Keratinocyte (primary cell): ENCODE data around the gene SMIM38. TPM values are rescaled to one million over a fixed set of nuclear protein-coding genes. Genes with fewer than 3 reads are reported as not detected.

Experiments
- DNase-seq: peaks from one replicate; pipeline ENCODE4 v3.0.0-alpha.2; 2011; ENCODE audit warnings: low read depth, missing footprints, low spot score
- FAIRE-seq: peaks from 2 replicates; lab custom pipeline; 2011; peaks lifted over from hg19 to GRCh38; lab: Jason Lieb, UNC
- H2AFZ ChIP-seq: 2 replicates; pipeline ENCODE4 v1.6.0; 2012; ENCODE audit warnings: low read length, control low read depth, inconsistent platforms; ENCODE audit not compliant: control insufficient read depth
- H3K27ac ChIP-seq: 2 replicates; pipeline ENCODE4 v1.5.1; 2011; ENCODE audit warnings: low read length; ENCODE audit not compliant: control insufficient read depth, insufficient read depth
- H3K27me3 ChIP-seq: 3 replicates; pipeline ENCODE4 v1.6.0; 2011; ENCODE audit warnings: low read length; ENCODE audit not compliant: control insufficient read depth, insufficient read depth; ENCODE audit errors: extremely low read depth
- H3K36me3 ChIP-seq, 2 experiments: 2 replicates in 1 of 2; 3 replicates in 1 of 2; pipeline ENCODE4 v1.5.1; 2011; ENCODE audit warnings: low read length in 2 of 2, mild to moderate bottlenecking in 1 of 2; ENCODE audit not compliant: control insufficient read depth in 2 of 2, insufficient read depth in 2 of 2; ENCODE audit errors: extremely low read depth in 1 of 2
- H3K4me1 ChIP-seq: 3 replicates; pipeline ENCODE4 v1.5.1; 2011; ENCODE audit warnings: low read length; ENCODE audit not compliant: control insufficient read depth, insufficient read depth; ENCODE audit errors: extremely low read depth
- H3K4me2 ChIP-seq: 3 replicates; pipeline ENCODE4 v1.6.0; 2011; ENCODE audit warnings: low read depth, low read length; ENCODE audit not compliant: control insufficient read depth, insufficient read depth; ENCODE audit errors: extremely low read depth
- H3K4me3 ChIP-seq, 3 experiments: fragments of 200-600 bp in 1 of 3; sonication (generic) in 1 of 3; 2 replicates in 2 of 3; 3 replicates in 1 of 3; pipeline ENCODE4 v1.5.1; 2011 to 2016; ENCODE audit warnings: low read length in 3 of 3, mild to moderate bottlenecking in 3 of 3, control low read depth in 2 of 3, inconsistent platforms in 1 of 3, low read depth in 1 of 3, mixed read lengths in 1 of 3, mixed run types in 1 of 3, moderate library complexity in 1 of 3; ENCODE audit not compliant: control insufficient read depth in 2 of 3, insufficient read depth in 2 of 3; ENCODE audit errors: extremely low read depth in 1 of 3
- H3K79me2 ChIP-seq: 2 replicates; pipeline ENCODE4 v1.6.0; 2012; ENCODE audit warnings: low read length; ENCODE audit not compliant: control insufficient read depth, insufficient read depth
- H3K9ac ChIP-seq: 3 replicates; pipeline ENCODE4 v1.6.0; 2011; ENCODE audit warnings: low read length; ENCODE audit not compliant: control insufficient read depth, insufficient read depth; ENCODE audit errors: extremely low read depth
- H3K9me1 ChIP-seq: 3 replicates; pipeline ENCODE4 v1.6.0; 2011; ENCODE audit warnings: low read length; ENCODE audit not compliant: control insufficient read depth, insufficient read depth; ENCODE audit errors: extremely low read depth
- H3K9me3 ChIP-seq: 2 replicates; pipeline ENCODE4 v1.5.1; 2012; ENCODE audit warnings: low read depth, low read length; ENCODE audit not compliant: control insufficient read depth
- H4K20me1 ChIP-seq: 3 replicates; pipeline ENCODE4 v1.6.0; 2011; ENCODE audit warnings: low read length; ENCODE audit not compliant: control insufficient read depth, insufficient read depth; ENCODE audit errors: extremely low read depth
- EZH2 ChIP-seq: IDR thresholded peaks from one replicate; pipeline ENCODE4 v1.6.1; 2012; ENCODE audit warnings: inconsistent platforms, mild to moderate bottlenecking, low read length, moderate library complexity
- dilution Hi-C: fragments of 300-500 bp; cut with MboI; formaldehyde crosslinking; loops from one replicate; pipeline ENCODE4 v1.7.0; 2020; ENCODE audit warnings: low sequenced_read_pairs; ENCODE audit not compliant: extremely low pct_ligation_motif_present
- polyA plus RNA-seq, 5 experiments: library from polyadenylated mRNA; depleted of rRNA in 3 of 5; stranded (reverse) in 3 of 5; stranded (forward) in 1 of 5; unstranded in 1 of 5; fragments of >200 nt; gene quantifications; 1 replicate in 1 of 5; 2 replicates in 3 of 5; 3 replicates in 1 of 5; pipeline versions ENCODE4 v1.2.1 to v1.2.3, GENCODE V29; 2011 to 2012; ENCODE audit warnings: missing spikeins in 2 of 5, low read depth in 1 of 5, low replicate concordance in 1 of 5
- TF ChIP-seq, protein P1 (sequence below), 3 experiments: IDR thresholded peaks in 1 of 3; conservative IDR thresholded peaks in 1 of 3; optimal IDR thresholded peaks in 1 of 3; 2 replicates in 2 of 3; 3 replicates in 1 of 3; pipeline versions ENCODE3 to v1.5.1; 2011; ENCODE audit warnings: low read length in 3 of 3, mild to moderate bottlenecking in 3 of 3, moderate library complexity in 2 of 3, control low read depth in 1 of 3, inconsistent platforms in 1 of 3; ENCODE audit not compliant: insufficient read depth in 2 of 3; ENCODE audit errors: extremely low read depth in 1 of 3

Gene SMIM38
- polyA plus RNA-seq, 1 donor (not counting 4 experiments of a cell fraction or from before 2014, with no cell fraction given) = not detected

DNA sequence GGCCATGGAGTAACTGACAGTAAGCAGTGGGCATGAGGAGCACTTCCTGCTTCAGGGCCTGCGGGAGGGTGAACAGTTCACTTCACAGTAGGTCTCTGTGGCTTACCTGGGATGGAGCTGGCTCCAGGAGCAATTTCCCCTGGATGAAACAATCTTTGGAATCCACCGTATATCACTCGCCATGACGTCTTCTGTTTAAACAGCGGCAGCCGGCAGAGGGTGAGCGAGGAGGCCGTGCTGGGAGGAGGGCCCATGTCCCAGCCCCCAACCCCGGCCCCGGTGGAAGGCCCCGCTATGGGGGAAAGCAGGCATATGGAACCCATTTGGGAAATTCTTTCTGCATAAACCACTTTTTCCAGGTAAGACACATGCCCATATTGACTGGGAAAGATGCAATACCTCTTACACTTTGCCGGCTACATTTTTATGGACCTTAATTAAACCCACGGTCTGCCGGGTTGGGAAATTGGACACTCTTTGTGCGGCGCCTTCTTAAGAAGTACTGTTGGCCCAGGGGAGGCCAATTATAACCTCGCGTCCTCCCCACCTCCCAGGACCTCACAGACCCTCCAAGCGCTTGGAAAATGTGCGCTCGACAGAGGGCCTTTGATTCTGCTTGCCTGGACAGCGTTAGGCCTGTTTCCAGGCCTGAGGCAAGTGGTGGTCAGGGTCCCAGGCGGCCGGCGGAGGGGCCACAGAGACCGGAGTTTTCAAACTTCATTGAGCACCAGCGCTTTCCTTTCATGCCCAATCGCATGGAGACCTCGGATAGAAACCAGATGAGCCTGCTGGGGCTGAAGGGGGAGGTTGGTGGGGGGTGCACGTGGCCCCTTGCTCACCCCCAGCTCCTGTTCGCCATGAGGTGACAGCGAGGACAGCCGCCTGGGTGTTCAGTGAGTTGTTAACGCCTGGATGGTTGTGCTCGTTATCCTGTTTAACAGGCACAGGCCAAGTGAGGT, 40.4 kb downstream of the SMIM38 start:
- no peaks in the 10 kb centered on the region for H3K9me3 ChIP-seq
- TF ChIP-seq, protein P1, sequence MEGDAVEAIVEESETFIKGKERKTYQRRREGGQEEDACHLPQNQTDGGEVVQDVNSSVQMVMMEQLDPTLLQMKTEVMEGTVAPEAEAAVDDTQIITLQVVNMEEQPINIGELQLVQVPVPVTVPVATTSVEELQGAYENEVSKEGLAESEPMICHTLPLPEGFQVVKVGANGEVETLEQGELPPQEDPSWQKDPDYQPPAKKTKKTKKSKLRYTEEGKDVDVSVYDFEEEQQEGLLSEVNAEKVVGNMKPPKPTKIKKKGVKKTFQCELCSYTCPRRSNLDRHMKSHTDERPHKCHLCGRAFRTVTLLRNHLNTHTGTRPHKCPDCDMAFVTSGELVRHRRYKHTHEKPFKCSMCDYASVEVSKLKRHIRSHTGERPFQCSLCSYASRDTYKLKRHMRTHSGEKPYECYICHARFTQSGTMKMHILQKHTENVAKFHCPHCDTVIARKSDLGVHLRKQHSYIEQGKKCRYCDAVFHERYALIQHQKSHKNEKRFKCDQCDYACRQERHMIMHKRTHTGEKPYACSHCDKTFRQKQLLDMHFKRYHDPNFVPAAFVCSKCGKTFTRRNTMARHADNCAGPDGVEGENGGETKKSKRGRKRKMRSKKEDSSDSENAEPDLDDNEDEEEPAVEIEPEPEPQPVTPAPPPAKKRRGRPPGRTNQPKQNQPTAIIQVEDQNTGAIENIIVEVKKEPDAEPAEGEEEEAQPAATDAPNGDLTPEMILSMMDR (optimal IDR thresholded peaks at IDR 0.05 in 1 of 3, IDR thresholded peaks at IDR 0.05 in 1 of 3, conservative IDR thresholded peaks at IDR 0.05 in 1 of 3; ENCODE audit: extremely low read depth in 1 of 3, insufficient read depth in 2 of 3, low read length in 3 of 3) = no peak
- no peak for TF ChIP-seq EZH2
- H4K20me1 ChIP-seq = no peaks in the 10 kb centered on the region
- H3K4me1 ChIP-seq = no peaks in the 10 kb centered on the region
- no peak for DNase-seq
- no peak overlapping the region for H3K4me3 ChIP-seq
- H3K27me3 ChIP-seq = no peaks in the 10 kb centered on the region
- dilution Hi-C loops = no loop called here
- H3K36me3 ChIP-seq = no peaks in the 10 kb centered on the region
- no peaks in the 10 kb centered on the region for H3K9me1 ChIP-seq
- H2AFZ ChIP-seq = no peak overlapping the region
- H3K4me2 ChIP-seq = no peak overlapping the region
- H3K79me2 ChIP-seq = no peaks in the 10 kb centered on the region
- no peak overlapping the region for H3K27ac ChIP-seq
- H3K9ac ChIP-seq = no peak overlapping the region
- FAIRE-seq = no peak

DNA sequence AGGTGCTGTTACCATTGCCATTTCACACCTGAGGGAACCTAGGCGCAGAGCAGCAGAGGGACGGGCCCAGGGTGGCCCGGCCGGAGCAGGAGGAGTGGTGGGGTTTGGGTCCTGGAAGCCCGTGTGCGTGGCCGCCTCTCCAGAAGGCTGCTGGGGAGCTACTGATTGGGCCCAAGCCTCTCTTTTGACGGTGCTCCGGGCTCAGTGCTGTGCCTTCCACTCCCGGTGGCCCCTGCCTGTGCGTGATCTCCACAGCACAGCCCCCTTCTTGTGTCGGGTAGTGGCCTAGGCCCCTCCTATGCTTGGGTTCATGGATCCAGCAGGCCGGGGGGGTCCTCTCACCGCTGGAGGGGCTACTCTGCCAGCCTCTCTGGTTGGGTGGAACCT, 41.0 kb downstream of the SMIM38 start:
- H3K27ac ChIP-seq = no peak overlapping the region
- H3K9ac ChIP-seq = no peak overlapping the region
- H3K9me1 ChIP-seq = no peaks in the 10 kb centered on the region
- H3K36me3 ChIP-seq = no peaks in the 10 kb centered on the region
- no peaks in the 10 kb centered on the region for H3K9me3 ChIP-seq
- dilution Hi-C loops = no loop called here
- H4K20me1 ChIP-seq = no peaks in the 10 kb centered on the region
- FAIRE-seq = no peak
- H3K79me2 ChIP-seq = no peaks in the 10 kb centered on the region
- no peak overlapping the region for H2AFZ ChIP-seq
- H3K4me2 ChIP-seq = no peak overlapping the region
- H3K4me3 ChIP-seq = no peak overlapping the region
- H3K4me1 ChIP-seq = no peaks in the 10 kb centered on the region
- no peak for DNase-seq
- H3K27me3 ChIP-seq = no peaks in the 10 kb centered on the region
- TF ChIP-seq, protein P1 (optimal IDR thresholded peaks at IDR 0.05 in 1 of 3, IDR thresholded peaks at IDR 0.05 in 1 of 3, conservative IDR thresholded peaks at IDR 0.05 in 1 of 3; ENCODE audit: extremely low read depth in 1 of 3, insufficient read depth in 2 of 3, low read length in 3 of 3) = no peak
- TF ChIP-seq EZH2 = no peak
